Nephron (organoid): ENCODE results near the gene RYR1.

Experiments
- H3K27ac Mint-ChIP-seq, 3 experiments: 2 replicates each; pipeline ENCODE4 v1.8.0; 2020; ENCODE audit warnings: mixed read lengths in 3 of 3, mild to moderate bottlenecking in 2 of 3, moderate library complexity in 1 of 3
- H3K27me3 Mint-ChIP-seq: 2 replicates; pipeline ENCODE4 v1.8.0; 2021; ENCODE audit warnings: low read depth, mild to moderate bottlenecking, moderate library complexity, mixed read lengths
- H3K36me3 Mint-ChIP-seq: 2 replicates; pipeline ENCODE4 v1.8.0; 2020; ENCODE audit warnings: low read depth, mixed read lengths
- H3K4me1 Mint-ChIP-seq: 2 replicates; pipeline ENCODE4 v1.8.0; 2020; ENCODE audit warnings: mixed read lengths
- H3K4me3 Mint-ChIP-seq, 3 experiments: 2 replicates each; pipeline ENCODE4 v1.8.0; 2020; ENCODE audit warnings: mild to moderate bottlenecking in 3 of 3, mixed read lengths in 3 of 3, moderate library complexity in 2 of 3
- H3K9me3 Mint-ChIP-seq: 2 replicates; pipeline ENCODE4 v1.8.0; 2020; ENCODE audit warnings: mixed read lengths
- CTCF ChIP-seq, 3 experiments: fragments of 200-600 bp; sonication (generic); IDR thresholded peaks; one replicate each; pipeline ENCODE4 v1.5.0; 2021; ENCODE audit warnings: antibody characterized with exemption in 3 of 3; ENCODE audit not compliant: unreplicated experiment in 3 of 3

Gene RYR1

DNA sequence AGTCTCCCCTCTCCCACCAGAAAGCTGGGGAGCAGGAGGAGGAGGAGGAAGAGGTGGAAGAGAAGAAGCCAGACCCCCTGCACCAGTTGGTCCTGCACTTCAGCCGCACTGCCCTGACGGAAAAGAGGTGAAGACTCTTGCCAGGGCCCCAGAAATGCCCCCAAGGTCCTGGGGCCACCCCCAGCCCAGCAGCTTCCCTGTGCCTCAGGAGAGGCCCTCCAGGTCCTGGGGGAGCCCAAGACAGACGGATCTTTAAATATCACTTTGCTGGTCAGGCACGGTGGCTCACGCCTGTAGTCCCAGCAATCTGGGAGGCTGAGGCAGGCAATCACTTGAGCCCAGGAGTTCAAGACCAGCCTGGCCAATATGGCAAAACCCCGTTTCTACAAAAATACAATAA lies 95.4 kb downstream of the RYR1 start:
- H3K4me1 Mint-ChIP-seq: peaks cover 5% of the 10 kb centered on the region
- H3K27ac Mint-ChIP-seq: no peak overlapping the region
- H3K9me3 Mint-ChIP-seq: no peaks in the 10 kb centered on the region
- H3K27me3 Mint-ChIP-seq: no peaks in the 10 kb centered on the region
- no peak for TF ChIP-seq CTCF (IDR thresholded peaks at IDR 0.05; ENCODE audit: unreplicated experiment in 3 of 3)
- H3K36me3 Mint-ChIP-seq: peaks cover 9% of the 10 kb centered on the region
- no peak overlapping the region for H3K4me3 Mint-ChIP-seq

DNA sequence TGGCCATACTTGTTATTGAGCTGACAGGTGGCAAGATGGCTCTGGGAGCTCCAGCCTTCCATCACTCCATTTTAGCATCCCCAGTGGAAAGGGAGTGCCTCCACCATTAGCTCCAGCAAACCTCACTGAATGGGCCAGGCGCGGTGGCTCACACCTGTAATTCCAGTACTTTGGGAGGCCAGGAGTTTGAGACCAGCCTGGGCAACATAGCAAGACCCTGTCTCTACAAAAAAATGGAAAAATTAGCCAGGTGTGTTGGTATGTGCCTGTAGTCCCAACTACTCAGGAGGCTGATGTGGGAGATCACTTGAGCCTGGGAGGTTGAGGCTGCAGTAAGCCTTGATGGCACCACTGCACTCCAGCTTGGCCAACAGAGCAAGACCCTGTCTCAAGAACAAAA lies 98.0 kb downstream of the RYR1 start:
- Mint-ChIP-seq H3K27ac (no peak overlapping the region), H3K4me3 (no peak overlapping the region), H3K36me3 (peaks cover 23% of the 10 kb centered on the region), H3K9me3 (peaks cover 4% of the 10 kb centered on the region), H3K27me3 (no peaks in the 10 kb centered on the region), H3K4me1 (no peaks in the 10 kb centered on the region)
- TF ChIP-seq CTCF (IDR thresholded peaks at IDR 0.05; ENCODE audit: unreplicated experiment in 3 of 3): no peak

GRCh38 chr19:38532939-38533338 lies 99.4 kb downstream of the RYR1 start:
- H3K36me3 Mint-ChIP-seq: peaks cover 29% of the 10 kb centered on the region
- peaks cover 5% of the 10 kb centered on the region for H3K9me3 Mint-ChIP-seq
- no peaks in the 10 kb centered on the region for H3K27me3 Mint-ChIP-seq
- no peak overlapping the region for H3K4me3 Mint-ChIP-seq
- TF ChIP-seq CTCF (IDR thresholded peaks at IDR 0.05; ENCODE audit: unreplicated experiment in 3 of 3): no peak
- no peak overlapping the region for H3K27ac Mint-ChIP-seq
- no peaks in the 10 kb centered on the region for H3K4me1 Mint-ChIP-seq

DNA sequence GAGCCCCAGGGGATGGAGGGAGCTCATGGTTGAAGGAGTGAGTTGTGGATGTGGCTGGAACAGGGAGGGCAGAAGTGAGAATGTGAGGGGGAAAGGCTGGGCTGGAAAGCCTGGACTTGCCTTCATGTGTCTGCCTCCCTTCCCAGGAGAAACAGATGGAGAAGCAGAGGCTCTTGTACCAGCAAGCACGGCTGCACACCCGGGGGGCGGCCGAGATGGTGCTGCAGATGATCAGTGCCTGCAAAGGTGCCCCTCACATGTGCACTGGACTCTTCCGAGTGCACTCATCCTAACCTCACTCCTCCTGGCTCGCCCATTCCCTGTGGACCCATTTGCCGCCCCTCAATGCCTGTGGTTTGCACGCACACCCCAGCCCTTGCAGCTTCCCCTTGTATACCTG lies 101.1 kb downstream of the RYR1 start:
- Mint-ChIP-seq H3K36me3 (peaks cover 35% of the 10 kb centered on the region), H3K4me1 (no peaks in the 10 kb centered on the region)

GRCh38 chr19:38535212-38535611 lies 101.7 kb downstream of the RYR1 start:
- no peaks in the 10 kb centered on the region for H3K27me3 Mint-ChIP-seq

More for the DNA sequence above, 101.1 kb downstream of the RYR1 start:
- Mint-ChIP-seq H3K9me3 (peaks cover 5% of the 10 kb centered on the region), H3K4me3 (no peak overlapping the region), H3K27ac (no peak overlapping the region), H3K27me3 (no peaks in the 10 kb centered on the region)
- TF ChIP-seq CTCF (IDR thresholded peaks at IDR 0.05; ENCODE audit: unreplicated experiment in 3 of 3): no peak

More at GRCh38 chr19:38535212-38535611, 101.7 kb downstream of the RYR1 start:
- Mint-ChIP-seq H3K4me3 (no peak overlapping the region), H3K4me1 (no peaks in the 10 kb centered on the region), H3K27ac (no peak overlapping the region), H3K9me3 (peaks cover 5% of the 10 kb centered on the region), H3K36me3 (peaks cover 35% of the 10 kb centered on the region)
- no peak for TF ChIP-seq CTCF (IDR thresholded peaks at IDR 0.05; ENCODE audit: unreplicated experiment in 3 of 3)
